Activated CD8-positive, alpha-beta memory T cell treated with anti-CD3 and anti-CD28 coated beads, Interleukin-2, amount 50 U/mL, for 24 hours (primary cell): ENCODE results near the gene CUEDC2.
A peak's percentile ranks its signal among the peaks of the same experiment; 100 is the strongest.

Source experiments
- DNase-seq: peaks from one replicate; pipeline ENCODE4 v3.0.0-alpha.2; 2020; ENCODE audit errors: extremely low read depth

The CUEDC2 gene, protein sequence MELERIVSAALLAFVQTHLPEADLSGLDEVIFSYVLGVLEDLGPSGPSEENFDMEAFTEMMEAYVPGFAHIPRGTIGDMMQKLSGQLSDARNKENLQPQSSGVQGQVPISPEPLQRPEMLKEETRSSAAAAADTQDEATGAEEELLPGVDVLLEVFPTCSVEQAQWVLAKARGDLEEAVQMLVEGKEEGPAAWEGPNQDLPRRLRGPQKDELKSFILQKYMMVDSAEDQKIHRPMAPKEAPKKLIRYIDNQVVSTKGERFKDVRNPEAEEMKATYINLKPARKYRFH

GRCh38 chr10:102432162-102432950 is at the start of gene CUEDC2:
Gene CUEDC2 (minus strand): TSS chr10:102432574. CDS start chr10:102425188, 7,386 bp downstream.
- peak; percentile 90 for DNase-seq

GRCh38 chr10:102480396-102480795 is 48.0 kb upstream of the CUEDC2 start:
- no peak for DNase-seq

GRCh38 chr10:102479651-102480050 is 47.3 kb upstream of the CUEDC2 start:
- DNase-seq = no peak

GRCh38 chr10:102476466-102477141 is 44.2 kb upstream of the CUEDC2 start:
- no peak for DNase-seq

- no peak for DNase-seq
Observed at GRCh38 chr10:102475451-102476040, 43.2 kb upstream of the CUEDC2 start.

DNA sequence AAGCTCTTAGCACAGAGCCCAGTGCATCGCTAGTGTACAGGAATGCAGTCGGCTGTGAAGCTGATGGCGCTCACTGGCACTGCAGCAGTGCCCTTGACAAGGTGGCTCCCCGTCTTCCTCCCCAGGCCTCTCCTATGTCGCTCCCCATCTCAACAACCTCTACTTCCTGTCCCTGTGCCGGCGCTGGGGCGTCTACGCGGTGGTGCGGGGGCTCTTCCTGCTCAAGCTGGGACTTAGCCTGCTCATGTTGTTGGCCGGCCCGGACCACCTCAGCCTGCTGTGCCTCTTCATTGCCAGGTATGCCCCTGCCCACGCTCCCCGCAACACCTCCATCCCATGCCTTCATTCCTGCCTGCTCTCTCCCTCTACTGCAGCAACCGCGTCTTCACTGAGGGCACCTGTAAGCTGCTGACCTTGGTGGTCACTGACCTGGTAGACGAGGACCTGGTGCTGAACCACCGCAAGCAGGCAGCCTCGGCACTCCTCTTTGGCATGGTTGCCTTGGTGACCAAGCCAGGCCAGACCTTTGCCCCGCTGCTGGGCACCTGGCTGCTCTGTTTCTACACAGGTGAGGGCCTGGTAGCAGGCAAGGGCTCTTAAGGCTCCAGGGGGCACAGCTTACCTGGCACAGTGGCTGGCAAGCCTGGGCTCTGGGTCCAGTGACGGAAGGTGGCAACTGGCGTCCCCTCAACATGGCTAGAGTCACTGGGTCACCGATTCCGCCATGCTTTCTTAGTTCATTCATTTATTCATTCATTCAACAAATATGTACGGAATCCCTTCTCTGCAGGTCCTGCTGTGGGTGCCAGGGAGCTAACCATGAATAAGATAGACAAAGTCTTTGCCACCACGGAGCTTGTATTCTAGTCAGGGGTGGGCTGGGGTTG is 41.3 kb upstream of the CUEDC2 start:
- no peak for DNase-seq

GRCh38 chr10:102470579-102471546 is 38.5 kb upstream of the CUEDC2 start:
- DNase-seq = no peak

- no peak for DNase-seq
Observed at GRCh38 chr10:102468683-102469082, 36.3 kb upstream of the CUEDC2 start.

GRCh38 chr10:102467971-102468438 is 35.6 kb upstream of the CUEDC2 start:
- no peak for DNase-seq

- DNase-seq = no peak
Observed at GRCh38 chr10:102467318-102467717, 34.9 kb upstream of the CUEDC2 start.

DNA sequence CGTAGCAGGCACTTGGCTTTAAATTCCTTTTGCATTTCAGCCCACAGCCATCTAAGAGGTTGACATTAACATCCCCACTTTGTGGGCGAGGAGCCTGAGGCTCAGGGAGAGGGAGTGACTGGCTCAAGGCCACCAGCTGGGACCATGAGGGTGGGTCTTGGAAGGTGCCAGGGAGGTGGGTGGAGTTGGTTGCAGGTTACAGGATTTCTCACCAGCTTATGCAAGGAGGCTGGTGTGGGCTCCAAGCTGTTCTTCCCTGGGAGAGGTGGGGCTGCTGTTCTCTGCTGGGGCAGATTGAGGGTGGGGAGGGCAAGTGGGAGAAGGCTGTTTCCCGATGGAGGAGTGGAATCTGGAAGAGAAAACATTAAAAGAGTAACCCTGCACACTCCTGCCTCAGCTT is 33.1 kb upstream of the CUEDC2 start:
- DNase-seq = no peak

DNA sequence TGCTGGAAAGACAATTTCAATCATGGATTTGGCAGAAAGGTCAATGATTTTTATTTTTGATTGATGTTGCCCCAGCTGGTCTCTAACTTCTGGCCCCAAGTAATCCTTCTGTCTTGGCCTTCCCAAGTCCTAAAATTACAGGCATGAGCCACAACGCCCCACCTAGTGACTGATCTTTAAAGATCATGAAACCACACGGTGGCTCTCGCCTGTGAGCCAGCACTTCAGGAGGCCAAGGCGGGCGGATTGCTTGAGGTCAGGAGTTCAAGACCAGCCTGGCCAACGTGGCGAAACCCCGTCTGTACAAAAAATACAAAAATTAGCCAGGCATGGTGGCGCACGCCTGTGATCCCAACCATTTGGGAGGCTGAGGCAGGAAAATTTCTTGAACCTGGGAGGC is 31.6 kb upstream of the CUEDC2 start:
- no peak for DNase-seq

- no peak for DNase-seq
Observed at GRCh38 chr10:102462512-102463054, 30.2 kb upstream of the CUEDC2 start.

- DNase-seq = peak; percentile 85
Observed at GRCh38 chr10:102461187-102462054, 29.0 kb upstream of the CUEDC2 start.

- DNase-seq = no peak
Observed at GRCh38 chr10:102460836-102461186, 28.4 kb upstream of the CUEDC2 start.

- DNase-seq = no peak
Observed at GRCh38 chr10:102458656-102459055, 26.3 kb upstream of the CUEDC2 start.

GRCh38 chr10:102457591-102458150 is 25.3 kb upstream of the CUEDC2 start:
- no peak for DNase-seq

- no peak for DNase-seq
Observed at GRCh38 chr10:102455893-102456471, 23.6 kb upstream of the CUEDC2 start.
